Measurements from ENCODE around the gene KLF13.
A peak's percentile ranks its signal among the peaks of the same experiment; 100 is the strongest.

Gene KLF13

DNA sequence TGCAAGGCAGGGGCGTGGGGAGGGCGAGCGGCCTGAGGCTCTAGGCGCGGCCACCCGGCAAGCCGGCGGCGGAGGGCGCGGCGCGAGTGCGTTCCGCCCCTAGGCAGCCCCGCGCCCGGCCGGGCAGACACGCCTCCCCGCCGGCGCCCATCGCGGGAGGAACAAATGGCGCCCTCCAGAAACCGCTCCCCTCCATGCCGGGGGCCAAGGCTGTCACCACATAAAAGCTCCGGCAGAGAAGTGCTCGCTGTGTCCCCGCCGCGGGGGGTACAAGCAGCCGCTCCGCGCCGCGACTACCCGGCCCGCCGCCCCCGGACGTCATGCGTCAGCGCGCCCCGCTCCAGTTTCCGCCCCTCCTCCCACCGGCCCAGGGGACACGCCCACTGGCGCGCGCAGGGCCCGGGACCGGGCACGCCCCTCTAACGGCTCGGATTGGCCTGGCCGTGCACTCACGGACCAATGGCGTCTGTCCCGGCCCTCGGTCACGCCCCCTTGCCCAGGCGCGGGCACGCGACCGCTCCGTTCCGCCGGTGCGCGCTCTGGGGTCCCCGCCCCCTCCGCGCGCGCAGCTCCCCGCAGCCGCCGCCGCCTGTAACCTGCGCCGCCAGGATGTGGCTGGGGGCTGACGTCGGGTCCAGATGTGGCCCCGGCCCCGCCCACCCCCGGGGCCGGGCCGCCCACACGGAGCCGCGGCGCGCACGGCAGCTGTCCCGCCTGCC lies at the start of gene KLF13:
TSS of gene KLF13 (plus strand) at position 680 of the 719 bp plus-strand sequence. CDS start 378 bp downstream, outside the sequence.
- peak within 1 kb of the TSS; percentile 67 for H3K4me3 ChIP-seq (ENCODE audit: control insufficient read depth, low read depth, low read length)
- TF ChIP-seq, protein P1, sequence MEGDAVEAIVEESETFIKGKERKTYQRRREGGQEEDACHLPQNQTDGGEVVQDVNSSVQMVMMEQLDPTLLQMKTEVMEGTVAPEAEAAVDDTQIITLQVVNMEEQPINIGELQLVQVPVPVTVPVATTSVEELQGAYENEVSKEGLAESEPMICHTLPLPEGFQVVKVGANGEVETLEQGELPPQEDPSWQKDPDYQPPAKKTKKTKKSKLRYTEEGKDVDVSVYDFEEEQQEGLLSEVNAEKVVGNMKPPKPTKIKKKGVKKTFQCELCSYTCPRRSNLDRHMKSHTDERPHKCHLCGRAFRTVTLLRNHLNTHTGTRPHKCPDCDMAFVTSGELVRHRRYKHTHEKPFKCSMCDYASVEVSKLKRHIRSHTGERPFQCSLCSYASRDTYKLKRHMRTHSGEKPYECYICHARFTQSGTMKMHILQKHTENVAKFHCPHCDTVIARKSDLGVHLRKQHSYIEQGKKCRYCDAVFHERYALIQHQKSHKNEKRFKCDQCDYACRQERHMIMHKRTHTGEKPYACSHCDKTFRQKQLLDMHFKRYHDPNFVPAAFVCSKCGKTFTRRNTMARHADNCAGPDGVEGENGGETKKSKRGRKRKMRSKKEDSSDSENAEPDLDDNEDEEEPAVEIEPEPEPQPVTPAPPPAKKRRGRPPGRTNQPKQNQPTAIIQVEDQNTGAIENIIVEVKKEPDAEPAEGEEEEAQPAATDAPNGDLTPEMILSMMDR (IDR thresholded peaks at IDR 0.05; ENCODE audit: control insufficient read depth, insufficient read depth, low read depth, low read length, missing control alignments) = no peak
- DNase-seq (ENCODE audit: low read depth) = peak; percentile 88

DNA sequence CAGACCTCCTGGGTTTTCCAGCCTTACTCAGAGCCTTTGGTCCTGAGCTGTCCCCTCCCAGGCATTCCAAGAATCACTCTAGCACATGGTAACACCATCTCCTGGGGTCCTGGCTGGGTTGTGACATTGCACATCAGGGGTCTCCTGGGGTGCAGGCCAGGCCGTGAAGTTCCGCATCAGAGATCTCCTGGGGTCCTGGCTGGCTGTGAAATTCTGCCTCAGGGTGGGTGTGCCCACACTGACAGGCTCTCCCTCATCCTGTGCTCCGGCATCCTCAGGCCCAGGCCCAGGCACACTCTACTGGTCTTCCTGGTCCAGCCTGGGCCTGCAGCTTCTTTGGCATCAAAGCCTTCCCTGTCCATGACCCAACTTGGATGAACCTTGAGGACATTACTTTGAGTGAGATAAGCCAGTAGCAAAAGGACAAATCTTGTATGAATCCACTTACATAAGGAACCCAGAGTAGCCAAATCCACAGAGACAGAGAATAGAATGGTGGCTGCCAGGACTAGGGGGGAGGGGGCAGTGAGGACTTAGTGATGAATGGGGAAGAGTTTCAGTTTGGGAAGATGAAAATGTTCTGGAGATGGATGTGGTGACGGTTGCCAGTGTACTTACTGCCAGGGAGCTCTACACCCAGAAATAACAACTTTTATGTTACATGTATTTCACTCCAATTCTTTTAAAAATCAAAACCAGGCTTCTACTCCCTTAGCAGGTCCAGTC lies 49.1 kb upstream of the KLF13 start:
- DNase-seq (ENCODE audit: low read depth) = no peak
- TF ChIP-seq, protein P1 (IDR thresholded peaks at IDR 0.05; ENCODE audit: control insufficient read depth, insufficient read depth, low read depth, low read length, missing control alignments) = no peak
- H3K4me3 ChIP-seq (ENCODE audit: control insufficient read depth, low read depth, low read length) = no peak overlapping the region

DNA sequence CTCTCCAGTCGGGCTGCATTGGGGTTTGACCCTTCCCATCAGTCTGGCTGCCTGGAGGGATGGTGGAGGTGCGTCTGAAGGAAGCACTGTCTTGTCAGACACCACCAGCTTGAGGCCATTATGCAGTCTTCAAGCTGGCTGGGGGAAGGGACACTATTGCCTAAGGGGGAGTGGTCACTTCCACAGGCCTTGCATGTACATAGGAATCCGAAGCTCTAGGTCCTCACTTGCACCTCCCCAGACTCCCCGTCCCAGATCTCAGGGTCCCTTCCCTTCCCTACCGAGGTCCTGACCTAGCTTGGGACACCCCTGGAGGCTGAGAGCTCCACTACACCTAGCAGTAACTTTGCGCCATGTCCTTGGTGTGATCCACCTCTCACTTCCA lies 48.6 kb upstream of the KLF13 start:
- TF ChIP-seq, protein P1 (IDR thresholded peaks at IDR 0.05; ENCODE audit: control insufficient read depth, insufficient read depth, low read depth, low read length, missing control alignments) = no peak
- no peak overlapping the region for H3K4me3 ChIP-seq (ENCODE audit: control insufficient read depth, low read depth, low read length)
- DNase-seq (ENCODE audit: low read depth) = no peak

DNA sequence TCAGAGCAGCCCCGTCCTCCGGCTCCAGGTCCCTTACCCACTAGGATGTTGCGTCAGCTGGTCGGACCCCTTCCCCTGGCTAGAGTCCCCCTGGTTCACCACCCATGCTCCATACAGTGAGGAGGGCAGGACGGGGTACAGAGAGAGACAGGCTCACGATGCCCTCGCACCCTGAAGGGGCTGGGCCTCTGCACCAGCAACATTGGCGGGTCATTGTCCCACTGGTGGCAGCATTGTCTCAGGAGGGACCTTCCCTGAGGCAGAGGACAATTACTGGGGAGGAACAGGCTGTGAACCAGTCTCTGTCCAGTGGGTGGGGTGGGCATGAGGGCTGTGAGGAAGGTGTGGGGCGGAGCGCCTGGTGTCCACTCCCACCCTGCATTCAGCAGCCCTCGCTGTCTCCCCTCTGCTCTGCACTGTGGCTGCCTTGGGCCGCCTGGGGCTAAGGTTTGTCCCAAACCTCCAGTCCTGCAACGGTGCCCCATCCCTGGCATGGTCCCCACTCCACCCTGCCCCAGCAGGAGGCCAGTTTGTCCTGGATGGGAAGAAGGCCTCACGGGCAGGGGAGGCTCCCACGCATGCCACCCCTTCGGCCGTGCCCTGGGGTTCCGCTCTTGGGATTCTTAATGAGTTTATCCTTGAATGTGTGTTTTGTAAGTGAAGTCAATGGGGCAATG lies 48.0 kb upstream of the KLF13 start:
- H3K4me3 ChIP-seq (ENCODE audit: control insufficient read depth, low read depth, low read length) = no peak overlapping the region
- no peak for DNase-seq (ENCODE audit: low read depth)
- TF ChIP-seq, protein P1 (IDR thresholded peaks at IDR 0.05; ENCODE audit: control insufficient read depth, insufficient read depth, low read depth, low read length, missing control alignments) = no peak

DNA sequence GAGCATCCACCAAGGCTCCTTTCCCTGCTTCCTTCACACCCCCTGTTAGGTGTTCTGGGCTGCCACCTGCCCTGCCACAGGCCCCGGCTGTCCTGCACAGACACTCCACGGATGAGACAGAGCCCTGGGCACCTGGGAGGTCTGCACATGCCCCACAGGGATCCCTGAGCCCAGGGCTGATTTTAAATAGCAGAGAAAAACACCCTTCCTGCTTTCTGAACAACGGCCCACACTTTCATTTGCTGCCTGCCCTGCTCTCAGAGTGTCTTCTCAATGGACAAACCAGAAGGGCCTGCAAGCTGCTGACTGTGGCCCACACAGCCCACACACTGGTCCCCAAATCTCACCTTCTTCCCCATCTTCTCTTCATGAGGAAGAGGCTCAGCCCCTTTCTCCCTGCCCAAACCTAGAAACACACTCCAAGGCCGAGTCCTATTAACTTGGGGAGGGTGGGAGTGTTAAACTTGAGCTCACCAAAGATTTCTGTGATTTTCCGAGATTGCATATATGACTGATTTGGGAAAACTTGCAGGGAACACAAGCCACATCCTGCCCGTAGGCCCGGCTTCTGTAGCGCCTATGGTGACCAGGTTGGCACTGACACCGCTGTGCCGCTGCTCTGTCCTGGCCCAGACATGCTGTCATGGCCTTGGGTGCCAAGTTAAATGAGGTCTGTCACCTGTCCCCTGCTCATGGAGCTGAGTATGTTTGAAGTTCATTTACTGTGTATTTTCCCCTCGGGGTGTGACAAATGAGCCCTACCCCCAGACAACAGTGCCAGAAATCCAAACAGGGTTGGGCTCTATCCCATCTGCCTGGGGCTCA lies 47.2 kb upstream of the KLF13 start:
- no peak overlapping the region for H3K4me3 ChIP-seq (ENCODE audit: control insufficient read depth, low read depth, low read length)
- TF ChIP-seq, protein P1 (IDR thresholded peaks at IDR 0.05; ENCODE audit: control insufficient read depth, insufficient read depth, low read depth, low read length, missing control alignments) = no peak
- DNase-seq (ENCODE audit: low read depth) = no peak

Measured in AG09309 (cell line).